ENCODE data around the gene TRIM33.

DNA sequence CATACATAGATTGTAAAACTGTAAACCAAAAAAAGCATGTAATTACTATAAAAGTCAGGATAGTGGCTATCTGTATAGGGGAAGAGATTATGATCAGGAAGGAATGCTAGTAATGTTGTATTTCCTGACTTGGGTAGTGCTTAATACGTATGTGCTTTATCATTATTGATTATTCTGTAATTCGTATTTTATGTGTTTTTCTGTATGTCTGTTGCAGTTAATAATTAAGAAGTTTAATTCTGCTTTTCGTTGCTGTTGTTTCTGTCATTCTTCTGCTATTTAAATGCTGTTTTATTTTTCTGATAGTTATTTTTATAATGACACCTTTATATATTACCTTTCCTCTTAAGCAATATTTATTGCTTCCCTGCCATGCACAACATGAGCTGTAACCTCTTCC, 29.3 kb upstream of the TRIM33 start:
- TF ChIP-seq, protein P1, sequence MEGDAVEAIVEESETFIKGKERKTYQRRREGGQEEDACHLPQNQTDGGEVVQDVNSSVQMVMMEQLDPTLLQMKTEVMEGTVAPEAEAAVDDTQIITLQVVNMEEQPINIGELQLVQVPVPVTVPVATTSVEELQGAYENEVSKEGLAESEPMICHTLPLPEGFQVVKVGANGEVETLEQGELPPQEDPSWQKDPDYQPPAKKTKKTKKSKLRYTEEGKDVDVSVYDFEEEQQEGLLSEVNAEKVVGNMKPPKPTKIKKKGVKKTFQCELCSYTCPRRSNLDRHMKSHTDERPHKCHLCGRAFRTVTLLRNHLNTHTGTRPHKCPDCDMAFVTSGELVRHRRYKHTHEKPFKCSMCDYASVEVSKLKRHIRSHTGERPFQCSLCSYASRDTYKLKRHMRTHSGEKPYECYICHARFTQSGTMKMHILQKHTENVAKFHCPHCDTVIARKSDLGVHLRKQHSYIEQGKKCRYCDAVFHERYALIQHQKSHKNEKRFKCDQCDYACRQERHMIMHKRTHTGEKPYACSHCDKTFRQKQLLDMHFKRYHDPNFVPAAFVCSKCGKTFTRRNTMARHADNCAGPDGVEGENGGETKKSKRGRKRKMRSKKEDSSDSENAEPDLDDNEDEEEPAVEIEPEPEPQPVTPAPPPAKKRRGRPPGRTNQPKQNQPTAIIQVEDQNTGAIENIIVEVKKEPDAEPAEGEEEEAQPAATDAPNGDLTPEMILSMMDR (IDR thresholded peaks at IDR 0.05): no peak
- TF ChIP-seq POLR2A (IDR thresholded peaks at IDR 0.05): no peak

Data from Peyer's patch (tissue), 4 donors.